Measurements from ENCODE around the gene KCNG2. TPM values are rescaled to one million over a fixed set of nuclear protein-coding genes. Genes with fewer than 3 reads are reported as not detected.

Gene KCNG2
- total RNA-seq, 1 donor: not detected

- Histone ChIP-seq H3K36me3 (ENCODE audit: insufficient read depth, low read length) (no peaks in the 10 kb centered on the region), H3K79me2 (ENCODE audit: insufficient read depth, low read length) (no peaks in the 10 kb centered on the region), H3K4me1 (ENCODE audit: insufficient read depth, low read length) (no peaks in the 10 kb centered on the region), H3K27me3 (ENCODE audit: insufficient read depth, low read length) (no peaks in the 10 kb centered on the region), H3K4me2 (ENCODE audit: insufficient read depth, low read length) (no peak overlapping the region), H3K27ac (ENCODE audit: low read depth, low read length) (no peak overlapping the region), H2AFZ (ENCODE audit: low read length) (no peak overlapping the region), H3K4me3 (ENCODE audit: insufficient read depth, low read length) (no peak overlapping the region), H4K20me1 (ENCODE audit: insufficient read depth, low read length) (no peaks in the 10 kb centered on the region), H3K9me3 (ENCODE audit: low read depth, low read length) (no peaks in the 10 kb centered on the region)
- TF ChIP-seq CTCF (IDR thresholded peaks at IDR 0.05; ENCODE audit: extremely low read depth, low read depth, low read length): no peak
- peak; percentile 31 for DNase-seq (ENCODE audit: insufficient read length, low spot score, missing footprints)
Observed at GRCh38 chr18:79878741-79879378, 81.1 kb downstream of the KCNG2 start.

- H3K4me1 ChIP-seq (ENCODE audit: insufficient read depth, low read length): no peaks in the 10 kb centered on the region
- no peaks in the 10 kb centered on the region for H3K79me2 ChIP-seq (ENCODE audit: insufficient read depth, low read length)
- no peaks in the 10 kb centered on the region for H3K36me3 ChIP-seq (ENCODE audit: insufficient read depth, low read length)
- no peak overlapping the region for H2AFZ ChIP-seq (ENCODE audit: low read length)
- no peaks in the 10 kb centered on the region for H4K20me1 ChIP-seq (ENCODE audit: insufficient read depth, low read length)
- no peak for TF ChIP-seq CTCF (IDR thresholded peaks at IDR 0.05; ENCODE audit: extremely low read depth, low read depth, low read length)
- H3K4me3 ChIP-seq (ENCODE audit: insufficient read depth, low read length): no peak overlapping the region
- H3K27ac ChIP-seq (ENCODE audit: low read depth, low read length): no peak overlapping the region
- no peaks in the 10 kb centered on the region for H3K27me3 ChIP-seq (ENCODE audit: insufficient read depth, low read length)
- no peaks in the 10 kb centered on the region for H3K9me3 ChIP-seq (ENCODE audit: low read depth, low read length)
- peak; percentile 46 for DNase-seq (ENCODE audit: insufficient read length, low spot score, missing footprints)
- no peak overlapping the region for H3K4me2 ChIP-seq (ENCODE audit: insufficient read depth, low read length)
Observed at GRCh38 chr18:79879566-79879965, 81.8 kb downstream of the KCNG2 start.

- H3K4me1 ChIP-seq (ENCODE audit: insufficient read depth, low read length): no peaks in the 10 kb centered on the region
- H4K20me1 ChIP-seq (ENCODE audit: insufficient read depth, low read length): no peaks in the 10 kb centered on the region
- no peaks in the 10 kb centered on the region for H3K27me3 ChIP-seq (ENCODE audit: insufficient read depth, low read length)
- TF ChIP-seq CTCF (IDR thresholded peaks at IDR 0.05; ENCODE audit: extremely low read depth, low read depth, low read length): no peak
- no peaks in the 10 kb centered on the region for H3K9me3 ChIP-seq (ENCODE audit: low read depth, low read length)
- no peak overlapping the region for H2AFZ ChIP-seq (ENCODE audit: low read length)
- H3K79me2 ChIP-seq (ENCODE audit: insufficient read depth, low read length): no peaks in the 10 kb centered on the region
- H3K36me3 ChIP-seq (ENCODE audit: insufficient read depth, low read length): no peaks in the 10 kb centered on the region
- peak; percentile 22 for DNase-seq (ENCODE audit: insufficient read length, low spot score, missing footprints)
- no peak overlapping the region for H3K4me3 ChIP-seq (ENCODE audit: insufficient read depth, low read length)
- no peak overlapping the region for H3K4me2 ChIP-seq (ENCODE audit: insufficient read depth, low read length)
- H3K27ac ChIP-seq (ENCODE audit: low read depth, low read length): no peak overlapping the region
Observed at GRCh38 chr18:79881695-79882094, 84.0 kb downstream of the KCNG2 start.

- TF ChIP-seq CTCF (IDR thresholded peaks at IDR 0.05; ENCODE audit: extremely low read depth, low read depth, low read length): no peak
Observed at GRCh38 chr18:79882522-79883241, 84.9 kb downstream of the KCNG2 start.

More at GRCh38 chr18:79882522-79883241, 84.9 kb downstream of the KCNG2 start:
- DNase-seq (ENCODE audit: insufficient read length, low spot score, missing footprints): peak; percentile 23
- H2AFZ ChIP-seq (ENCODE audit: low read length): no peak overlapping the region
- H3K4me1 ChIP-seq (ENCODE audit: insufficient read depth, low read length): no peaks in the 10 kb centered on the region
- H3K4me2 ChIP-seq (ENCODE audit: insufficient read depth, low read length): no peak overlapping the region
- H3K4me3 ChIP-seq (ENCODE audit: insufficient read depth, low read length): no peak overlapping the region
- no peaks in the 10 kb centered on the region for H3K36me3 ChIP-seq (ENCODE audit: insufficient read depth, low read length)
- no peaks in the 10 kb centered on the region for H3K9me3 ChIP-seq (ENCODE audit: low read depth, low read length)
- H3K27me3 ChIP-seq (ENCODE audit: insufficient read depth, low read length): no peaks in the 10 kb centered on the region
- no peaks in the 10 kb centered on the region for H4K20me1 ChIP-seq (ENCODE audit: insufficient read depth, low read length)
- no peaks in the 10 kb centered on the region for H3K79me2 ChIP-seq (ENCODE audit: insufficient read depth, low read length)
- H3K27ac ChIP-seq (ENCODE audit: low read depth, low read length): no peak overlapping the region
